H1 (cell line): Measurements from ENCODE around the gene SPI1. TPM values are rescaled to one million over a fixed set of nuclear protein-coding genes. Genes with fewer than 3 reads are reported as not detected.

ENCODE experiments used
- CBX5 ChIP-seq: fragments of 300-800, 300-1000 bp; sonication (generic); IDR thresholded peaks from 2 replicates; pipeline ENCODE4 v1.7.1; 2016; ENCODE audit warnings: antibody characterized with exemption, low read length, low read depth
- CTCF ChIP-seq, 3 experiments: IDR thresholded peaks; 1 replicate in 2 of 3; 2 replicates in 1 of 3; pipeline versions ENCODE4 v1.5.1 to v1.6.1; 2011; ENCODE audit warnings: low read length in 3 of 3, mild to moderate bottlenecking in 3 of 3, inconsistent platforms in 2 of 3, low read depth in 1 of 3, moderate library complexity in 1 of 3; ENCODE audit not compliant: insufficient read depth in 1 of 3; ENCODE audit errors: control extremely low read depth in 1 of 3
- JUND ChIP-seq: IDR thresholded peaks from 2 replicates; pipeline ENCODE4 v1.6.1; 2011; ENCODE audit warnings: mild to moderate bottlenecking, improper control_type of control experiment, low read length
- RAD21 ChIP-seq, 2 experiments: IDR thresholded peaks in 1 of 2; conservative IDR thresholded peaks in 1 of 2; 2 replicates each; pipeline ENCODE4 v1.6.1; 2011; ENCODE audit warnings: low read depth in 2 of 2, low read length in 2 of 2, improper control_type of control experiment in 1 of 2, inconsistent platforms in 1 of 2, mild to moderate bottlenecking in 1 of 2, moderate library complexity in 1 of 2
- RBBP5 ChIP-seq: IDR thresholded peaks from 2 replicates; pipeline ENCODE4 v1.7.1; 2012; ENCODE audit warnings: low read depth, mild to moderate bottlenecking, inconsistent platforms, low read length, moderate library complexity, borderline replicate concordance
- SIN3A ChIP-seq, 2 experiments: IDR thresholded peaks in 1 of 2; conservative IDR thresholded peaks in 1 of 2; 2 replicates each; pipeline ENCODE4 v1.6.1; 2011 to 2012; ENCODE audit warnings: low read length in 2 of 2, improper control_type of control experiment in 1 of 2, low read depth in 1 of 2, mild to moderate bottlenecking in 1 of 2
- TCF12 ChIP-seq: IDR thresholded peaks from 2 replicates; pipeline ENCODE4 v1.6.1; 2011; ENCODE audit warnings: low read depth, mild to moderate bottlenecking, low read length
- polyA plus RNA-seq, 7 experiments: library from polyadenylated mRNA; depleted of rRNA in 3 of 7; stranded (reverse) in 5 of 7; unstranded in 2 of 7; fragments of >200 nt in 5 of 7; fragments of 200-250 nt in 2 of 7; gene quantifications; 1 replicate in 5 of 7; 2 replicates in 1 of 7; 4 replicates in 1 of 7; pipeline versions ENCODE4 v1.2.1 to v1.2.3, GENCODE V29; 2011 to 2013; ENCODE audit warnings: missing spikeins in 2 of 7, mixed read lengths in 2 of 7
- total RNA-seq: library from RNA; stranded (reverse); fragmentation: NEBNext Ultra II Directional; extraction: Animal tissue kit (Norgen Biotek cat#: 25700); gene quantifications from 2 replicates; pipeline ENCODE4 v1.2.1, GENCODE V29; 2021
- TF ChIP-seq, protein P1 (sequence below): IDR thresholded peaks from 2 replicates; pipeline ENCODE4 v1.6.1; 2012; ENCODE audit warnings: low read length, inconsistent platforms

The SPI1 gene
- total and polyA plus RNA-seq, 2 of the 8 experiments (the other 6 are each of a cell fraction or from before 2014, with no cell fraction given): 0.12 TPM; not detected in 1

GRCh38 chr11:47355283-47356128, 22.8 kb downstream of the SPI1 start (continued):
- TF ChIP-seq CTCF (IDR thresholded peaks at IDR 0.05; ENCODE audit: control extremely low read depth in 1 of 3, insufficient read depth in 1 of 3, low read depth in 1 of 3, low read length in 3 of 3) (peak in 2 of 3 experiments; percentile 100; a peak in 3 of 4 replicates), CBX5 (no peak), RBBP5 (no peak), TCF12 (no peak), SIN3A (conservative IDR thresholded peaks at IDR 0.05 in 1 of 2, IDR thresholded peaks at IDR 0.05 in 1 of 2; ENCODE audit: low read depth in 1 of 2, low read length in 2 of 2) (peak in 1 of 2 experiments; percentile 89; a peak in 2 of 4 replicates), JUND (peak; percentile 72), RAD21 (IDR thresholded peaks at IDR 0.05 in 1 of 2, conservative IDR thresholded peaks at IDR 0.05 in 1 of 2; ENCODE audit: low read depth in 2 of 2, low read length in 2 of 2) (peak; percentile 99 to 100)
- TF ChIP-seq, protein P1, sequence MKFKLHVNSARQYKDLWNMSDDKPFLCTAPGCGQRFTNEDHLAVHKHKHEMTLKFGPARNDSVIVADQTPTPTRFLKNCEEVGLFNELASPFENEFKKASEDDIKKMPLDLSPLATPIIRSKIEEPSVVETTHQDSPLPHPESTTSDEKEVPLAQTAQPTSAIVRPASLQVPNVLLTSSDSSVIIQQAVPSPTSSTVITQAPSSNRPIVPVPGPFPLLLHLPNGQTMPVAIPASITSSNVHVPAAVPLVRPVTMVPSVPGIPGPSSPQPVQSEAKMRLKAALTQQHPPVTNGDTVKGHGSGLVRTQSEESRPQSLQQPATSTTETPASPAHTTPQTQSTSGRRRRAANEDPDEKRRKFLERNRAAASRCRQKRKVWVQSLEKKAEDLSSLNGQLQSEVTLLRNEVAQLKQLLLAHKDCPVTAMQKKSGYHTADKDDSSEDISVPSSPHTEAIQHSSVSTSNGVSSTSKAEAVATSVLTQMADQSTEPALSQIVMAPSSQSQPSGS: no peak
